Liver (tissue), 9 donors: ENCODE measurements around the gene ALDH1L1. TPM values are rescaled to one million over a fixed set of nuclear protein-coding genes. Genes with fewer than 3 reads are reported as not detected.

Source experiments
- DNase-seq: peaks from one replicate; pipeline ENCODE4 v3.0.0-alpha.2; 2017; ENCODE audit warnings: low spot score
- H3K27ac ChIP-seq, 2 donors: one replicate each; pipeline ENCODE4 v1.7.0; 2013; ENCODE audit warnings: inconsistent platforms in 2 of 2, low read length in 2 of 2, control low read depth in 1 of 2, low read depth in 1 of 2, mild to moderate bottlenecking in 1 of 2
- H3K27me3 ChIP-seq, 4 donors: one replicate each; pipeline versions ENCODE4 v1.6.1 to v1.7.0; 2013; ENCODE audit warnings: low read length in 3 of 4, inconsistent platforms in 1 of 4, mild to moderate bottlenecking in 1 of 4, moderate library complexity in 1 of 4; ENCODE audit not compliant: control insufficient read depth in 4 of 4, insufficient read depth in 4 of 4
- H3K36me3 ChIP-seq, 4 donors: one replicate each; pipeline versions ENCODE4 v1.6.1 to v1.7.0; 2013; ENCODE audit warnings: low read length in 3 of 4, mild to moderate bottlenecking in 3 of 4, low read depth in 1 of 4, moderate library complexity in 1 of 4; ENCODE audit not compliant: control insufficient read depth in 4 of 4, insufficient read depth in 3 of 4
- H3K4me1 ChIP-seq, 4 donors: one replicate each; pipeline versions ENCODE4 v1.6.1 to v1.7.0; 2013; ENCODE audit warnings: low read length in 3 of 4, mild to moderate bottlenecking in 3 of 4, moderate library complexity in 1 of 4; ENCODE audit not compliant: control insufficient read depth in 4 of 4, insufficient read depth in 4 of 4
- H3K4me3 ChIP-seq, 3 donors: one replicate each; pipeline versions ENCODE4 v1.6.1 to v1.7.0; 2013; ENCODE audit warnings: low read length in 3 of 3, control low read depth in 1 of 3, low read depth in 1 of 3, mild to moderate bottlenecking in 1 of 3
- H3K9ac ChIP-seq, 2 donors: one replicate each; pipeline ENCODE4 v1.7.0; 2013; ENCODE audit warnings: low read length in 2 of 2, mild to moderate bottlenecking in 2 of 2, moderate library complexity in 2 of 2, control low read depth in 1 of 2, low read depth in 1 of 2
- H3K9me3 ChIP-seq, 4 donors: one replicate each; pipeline versions ENCODE4 v1.6.1 to v1.7.0; 2013; ENCODE audit warnings: low read length in 3 of 4; ENCODE audit not compliant: control insufficient read depth in 4 of 4
- ATF3 ChIP-seq: IDR thresholded peaks from 2 replicates; pipeline ENCODE4 v1.6.1; 2016; ENCODE audit warnings: antibody characterized with exemption
- EGR1 ChIP-seq, 2 donors: IDR thresholded peaks; 2 replicates each; pipeline ENCODE4 v1.6.1; 2016 to 2018; ENCODE audit warnings: antibody characterized with exemption in 2 of 2, low read depth in 2 of 2
- FOXA1 ChIP-seq: IDR thresholded peaks from 2 replicates; pipeline ENCODE4 v1.6.1; 2016; ENCODE audit warnings: antibody characterized with exemption
- FOXA2 ChIP-seq: IDR thresholded peaks from 2 replicates; pipeline ENCODE4 v1.6.1; 2016; ENCODE audit warnings: antibody characterized with exemption
- GABPA ChIP-seq, 2 donors: IDR thresholded peaks in 1 of 2; conservative IDR thresholded peaks in 1 of 2; 2 replicates each; pipeline ENCODE4 v1.6.1; 2016; ENCODE audit warnings: antibody characterized with exemption in 2 of 2, mild to moderate bottlenecking in 1 of 2, moderate library complexity in 1 of 2
- HNF4A ChIP-seq, 2 donors: conservative IDR thresholded peaks; 2 replicates each; pipeline ENCODE4 v1.6.1; 2016; ENCODE audit warnings: antibody characterized with exemption in 2 of 2, mild to moderate bottlenecking in 2 of 2
- HNF4G ChIP-seq: IDR thresholded peaks from 2 replicates; pipeline ENCODE4 v1.6.1; 2016; ENCODE audit warnings: antibody characterized with exemption
- JUND ChIP-seq, 2 donors: IDR thresholded peaks; 2 replicates each; pipeline ENCODE4 v1.6.1; 2016; ENCODE audit warnings: antibody characterized with exemption in 2 of 2
- MAX ChIP-seq: IDR thresholded peaks from 2 replicates; pipeline ENCODE4 v1.6.1; 2016; ENCODE audit warnings: antibody characterized with exemption
- NR2F2 ChIP-seq: IDR thresholded peaks from 2 replicates; pipeline ENCODE4 v1.6.1; 2016; ENCODE audit warnings: antibody characterized with exemption
- RAD21 ChIP-seq, 2 donors: IDR thresholded peaks; 2 replicates each; pipeline ENCODE4 v1.6.1; 2016; ENCODE audit warnings: antibody characterized with exemption in 2 of 2, mild to moderate bottlenecking in 2 of 2
- REST ChIP-seq: IDR thresholded peaks from 2 replicates; pipeline ENCODE4 v1.6.1; 2016; ENCODE audit warnings: antibody characterized with exemption, mild to moderate bottlenecking
- RXRA ChIP-seq, 2 donors: IDR thresholded peaks; 2 replicates each; pipeline ENCODE4 v1.6.1; 2017 to 2018; ENCODE audit warnings: antibody characterized with exemption in 2 of 2, mild to moderate bottlenecking in 1 of 2
- SP1 ChIP-seq: IDR thresholded peaks from 2 replicates; pipeline ENCODE4 v1.6.1; 2018; ENCODE audit warnings: antibody characterized with exemption, mild to moderate bottlenecking
- TAF1 ChIP-seq: conservative IDR thresholded peaks from 2 replicates; pipeline ENCODE4 v1.6.1; 2016; ENCODE audit warnings: antibody characterized with exemption, mild to moderate bottlenecking
- YY1 ChIP-seq: IDR thresholded peaks from 2 replicates; pipeline ENCODE4 v1.6.1; 2016; ENCODE audit warnings: antibody characterized with exemption, mild to moderate bottlenecking
- ZBTB33 ChIP-seq: IDR thresholded peaks from 2 replicates; pipeline ENCODE4 v1.6.1; 2016; ENCODE audit warnings: antibody characterized with exemption
- WGBS: extraction: QIAGEN DNeasy Blood & Tissue Kit; methylation state at CpG from one replicate; pipeline ENCODE4 v1.1.7; 2013; 5-methylcytosine and 5-hydroxymethylcytosine counted together
- polyA plus RNA-seq, 2 donors: library from polyadenylated mRNA; stranded (reverse) in 1 of 2; unstranded in 1 of 2; fragments of 200-250 nt in 1 of 2; fragments of >200 nt in 1 of 2; fragmentation: Nextera tagmentation in 1 of 2; extraction: Ambion mirVana in 1 of 2; gene quantifications; one replicate each; pipeline versions ENCODE4 v1.2.1 to v1.2.3, GENCODE V29; 2013 to 2015
- total RNA-seq, 2 donors: library from RNA; depleted of rRNA; stranded (reverse); fragments of >200 nt; gene quantifications; one replicate each; pipeline ENCODE4 v1.2.3, GENCODE V29; 2014
- TF ChIP-seq, protein P1 (sequence below): fragments of 150-350 bp; IDR thresholded peaks from 2 replicates; pipeline ENCODE4 v1.5.1; 2017; ENCODE audit warnings: improper control_type of control experiment, low read depth, low read length; ENCODE audit not compliant: missing input control
- donor health status: healthy.
- donor health status: healthy.
- donor health status: healthy.
- donor health status: healthy.
- donor health status: healthy.

Gene ALDH1L1
- total and polyA plus RNA-seq, 4 donors: 46.7 to 234 (median 147) TPM

DNA sequence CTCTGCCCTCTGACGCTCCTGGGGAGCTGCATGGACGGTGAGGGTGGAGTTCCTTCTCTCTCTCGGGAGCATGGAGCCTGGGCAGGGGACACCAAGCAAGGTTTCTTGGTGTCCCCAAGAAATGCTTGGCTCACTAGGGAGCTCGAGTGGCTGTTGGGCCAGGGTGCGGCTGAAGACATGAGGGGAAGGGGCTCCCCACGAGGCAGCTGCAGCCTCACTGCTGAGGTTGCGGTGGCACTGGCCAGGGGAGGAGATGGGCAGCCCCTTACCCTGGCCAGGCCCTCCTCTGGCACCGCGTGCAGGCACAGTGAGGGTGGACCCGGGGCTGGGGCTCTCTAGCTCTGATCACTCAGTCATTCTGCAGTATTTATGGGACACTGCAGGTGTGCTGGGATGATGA lies 52.9 kb downstream of the ALDH1L1 start:
- H3K27me3 ChIP-seq: no peaks in the 10 kb centered on the region
- H3K36me3 ChIP-seq: peaks cover 4 to 51% (median 38%) of the 10 kb centered on the region in 4 donors
- peak; percentile 21 for DNase-seq
- TF ChIP-seq HNF4G (no peak), YY1 (no peak), REST (no peak), ATF3 (no peak), FOXA1 (no peak), GABPA (IDR thresholded peaks at IDR 0.05 in 1 of 2, conservative IDR thresholded peaks at IDR 0.05 in 1 of 2) (no peak), JUND (IDR thresholded peaks at IDR 0.05) (no peak), RAD21 (IDR thresholded peaks at IDR 0.05) (no peak), NR2F2 (no peak), TAF1 (no peak), HNF4A (conservative IDR thresholded peaks at IDR 0.05) (no peak), MAX (no peak), FOXA2 (no peak), EGR1 (IDR thresholded peaks at IDR 0.05; ENCODE audit: low read depth in 2 of 2) (no peak), SP1 (no peak), RXRA (IDR thresholded peaks at IDR 0.05) (no peak), ZBTB33 (no peak)
- TF ChIP-seq, protein P1, sequence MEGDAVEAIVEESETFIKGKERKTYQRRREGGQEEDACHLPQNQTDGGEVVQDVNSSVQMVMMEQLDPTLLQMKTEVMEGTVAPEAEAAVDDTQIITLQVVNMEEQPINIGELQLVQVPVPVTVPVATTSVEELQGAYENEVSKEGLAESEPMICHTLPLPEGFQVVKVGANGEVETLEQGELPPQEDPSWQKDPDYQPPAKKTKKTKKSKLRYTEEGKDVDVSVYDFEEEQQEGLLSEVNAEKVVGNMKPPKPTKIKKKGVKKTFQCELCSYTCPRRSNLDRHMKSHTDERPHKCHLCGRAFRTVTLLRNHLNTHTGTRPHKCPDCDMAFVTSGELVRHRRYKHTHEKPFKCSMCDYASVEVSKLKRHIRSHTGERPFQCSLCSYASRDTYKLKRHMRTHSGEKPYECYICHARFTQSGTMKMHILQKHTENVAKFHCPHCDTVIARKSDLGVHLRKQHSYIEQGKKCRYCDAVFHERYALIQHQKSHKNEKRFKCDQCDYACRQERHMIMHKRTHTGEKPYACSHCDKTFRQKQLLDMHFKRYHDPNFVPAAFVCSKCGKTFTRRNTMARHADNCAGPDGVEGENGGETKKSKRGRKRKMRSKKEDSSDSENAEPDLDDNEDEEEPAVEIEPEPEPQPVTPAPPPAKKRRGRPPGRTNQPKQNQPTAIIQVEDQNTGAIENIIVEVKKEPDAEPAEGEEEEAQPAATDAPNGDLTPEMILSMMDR: no peak
- no peak overlapping the region for H3K9ac ChIP-seq
- 82% methylated on average over 10 of the region's 10 CpGs for WGBS
- peaks cover 0 to 4% (median 0%) of the 10 kb centered on the region in 4 donors for H3K4me1 ChIP-seq
- no peak overlapping the region for H3K27ac ChIP-seq
- H3K4me3 ChIP-seq: no peak overlapping the region
- no peaks in the 10 kb centered on the region for H3K9me3 ChIP-seq
